HG03342 (cell line): ENCODE results near the gene HYAL1.
A peak's percentile ranks its signal among the peaks of the same experiment; 100 is the strongest.

Experiments
- ATAC-seq: cut with Tn5 transposase; IDR thresholded peaks from one replicate; pipeline ENCODE4 v1.9.1; 2021; ENCODE audit warnings: mild to moderate bottlenecking, moderate library complexity; ENCODE audit not compliant: unreplicated experiment

HYAL1 gene

DNA sequence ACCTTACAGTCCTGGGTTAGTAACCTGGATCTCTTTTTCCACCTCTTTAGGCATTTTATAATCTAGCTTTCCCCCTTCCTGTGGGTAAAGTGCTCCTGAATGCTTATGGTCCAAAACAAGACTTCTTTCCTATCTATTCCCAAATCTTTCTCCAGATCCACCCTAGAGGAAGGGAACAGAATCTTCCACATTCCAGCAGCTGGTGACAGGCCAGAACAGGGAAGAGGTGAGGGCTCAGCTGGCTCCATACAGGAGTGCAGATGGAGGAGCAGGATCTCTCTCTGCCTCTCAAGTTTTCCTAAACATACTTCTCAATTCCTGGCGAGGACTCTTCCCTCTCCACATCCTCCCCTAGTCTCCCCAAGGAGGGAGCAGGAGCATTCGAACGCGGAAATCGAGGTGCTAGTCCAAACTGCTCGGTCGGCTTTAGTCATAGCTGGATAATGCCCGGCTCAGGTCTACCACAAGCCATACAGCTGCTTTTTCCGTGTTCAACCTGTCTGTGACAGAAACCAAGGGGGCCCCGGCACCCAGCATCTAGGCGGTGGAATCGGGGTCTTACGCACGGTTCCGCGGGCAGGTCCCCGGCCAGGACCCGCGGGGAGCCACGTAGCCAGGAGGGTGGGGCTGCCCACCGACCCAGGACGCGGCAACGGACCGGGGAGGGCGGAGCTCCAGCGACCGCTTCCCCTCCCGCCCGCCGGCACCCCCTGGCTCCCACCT lies 33.2 kb upstream of the HYAL1 start:
- peak; percentile 38 for ATAC-seq

DNA sequence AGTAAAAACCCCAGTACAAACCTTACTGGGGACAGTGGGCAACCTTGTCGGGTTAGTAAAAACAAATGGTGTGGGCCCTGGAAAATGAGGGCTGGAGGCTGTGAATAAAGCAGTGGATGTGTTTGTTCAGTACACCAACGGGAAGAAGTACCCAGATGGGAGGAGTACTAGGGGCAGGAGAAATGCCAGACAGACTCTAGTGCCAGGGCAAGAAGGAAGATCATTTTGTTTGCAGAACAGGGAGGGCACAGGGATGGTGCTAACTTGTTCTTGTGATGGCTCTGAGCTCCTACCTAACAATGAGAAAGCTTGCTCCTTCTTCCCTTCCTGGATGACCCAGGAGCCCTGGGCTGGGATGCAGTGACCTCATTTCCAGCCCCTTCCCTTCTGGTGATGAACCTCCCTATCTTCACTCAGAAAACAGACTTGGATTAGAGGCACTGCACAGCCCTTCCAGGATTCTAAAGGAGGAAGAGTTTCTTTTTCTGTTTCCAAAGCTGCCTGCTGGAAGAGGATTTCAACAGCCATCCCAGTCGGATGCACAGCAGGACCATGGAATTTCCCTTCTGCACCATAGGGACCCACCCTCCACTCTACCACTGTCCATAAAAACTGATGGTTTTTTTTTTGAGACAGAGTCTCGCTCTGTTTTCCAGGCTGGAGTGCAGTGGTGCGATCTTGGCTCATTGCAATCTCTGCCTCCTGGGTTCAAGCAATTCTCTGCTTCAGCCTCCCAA lies 31.1 kb upstream of the HYAL1 start:
- no peak for ATAC-seq

DNA sequence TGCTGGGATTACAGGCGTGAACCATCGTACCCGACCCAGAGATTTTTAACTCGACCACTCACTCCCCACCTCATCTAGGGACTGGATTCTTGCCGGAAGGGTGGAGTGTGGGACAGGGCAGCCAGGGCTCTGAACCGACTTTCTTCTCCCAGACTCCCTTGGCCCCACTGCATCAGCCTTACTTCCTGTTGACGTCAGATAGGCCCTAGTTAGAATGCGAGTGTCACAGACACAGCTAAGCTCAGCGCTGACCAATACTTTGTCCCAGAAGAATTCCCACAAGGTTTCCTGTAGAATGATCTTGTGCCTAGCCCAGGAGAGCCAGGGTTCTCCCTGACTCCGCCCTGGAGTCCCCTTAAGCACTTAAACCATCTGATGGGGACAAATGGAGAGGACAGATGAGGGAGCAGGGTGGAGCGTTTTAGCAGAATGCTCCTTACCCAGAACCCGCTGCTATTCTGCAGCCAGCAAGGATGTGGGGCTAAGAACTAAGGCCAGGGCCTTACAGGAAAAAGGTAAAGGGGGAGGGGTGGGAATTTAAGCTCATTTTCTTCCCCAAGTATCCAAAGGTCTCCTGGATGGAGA lies 30.5 kb upstream of the HYAL1 start:
- ATAC-seq: no peak

DNA sequence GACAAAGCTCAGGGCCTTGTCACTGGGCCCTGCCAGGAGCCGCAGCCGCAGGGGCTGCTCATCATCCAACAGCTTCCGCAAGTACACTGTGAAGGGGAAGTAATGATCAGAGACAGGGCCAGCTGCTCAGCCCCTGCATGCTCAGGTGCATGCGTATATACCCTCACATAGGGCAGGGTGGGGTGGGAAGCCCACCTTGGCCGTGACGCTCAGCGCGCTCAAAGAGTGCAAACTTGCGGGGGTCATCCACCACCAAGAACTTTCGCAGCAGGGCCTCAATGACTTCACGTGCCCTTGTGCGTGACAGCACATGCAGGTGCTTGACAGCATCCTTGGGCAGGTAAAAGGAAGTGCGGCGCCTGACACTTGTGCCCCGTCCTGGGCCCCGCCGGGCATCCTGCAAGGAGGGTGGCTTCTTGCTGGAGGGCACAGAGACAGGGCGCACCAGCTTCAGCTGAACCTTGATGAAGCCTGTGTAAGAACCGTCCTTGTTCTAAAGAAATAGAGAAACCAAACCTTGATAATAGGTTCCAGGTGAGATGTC lies 28.1 kb upstream of the HYAL1 start:
- ATAC-seq: no peak

DNA sequence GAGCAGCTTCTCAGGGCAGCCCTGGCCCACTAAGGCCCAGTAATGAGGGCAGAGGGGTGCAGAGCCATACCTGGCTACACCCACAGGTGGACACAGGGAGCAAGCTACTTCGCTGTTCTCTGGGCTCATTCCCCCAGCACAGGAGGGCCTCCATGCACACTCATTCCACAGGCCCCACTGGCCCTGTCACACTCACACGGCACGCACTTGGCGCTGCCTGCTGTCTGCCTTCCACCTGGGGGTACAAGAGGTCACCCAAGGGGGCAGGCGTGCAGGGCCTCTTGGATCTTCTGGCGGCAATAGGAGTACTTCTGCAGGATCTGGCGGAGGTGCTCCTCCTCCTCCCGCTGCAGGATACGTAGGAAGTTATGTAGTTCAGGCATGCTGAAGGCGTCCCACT lies 27.0 kb upstream of the HYAL1 start:
- ATAC-seq: no peak

DNA sequence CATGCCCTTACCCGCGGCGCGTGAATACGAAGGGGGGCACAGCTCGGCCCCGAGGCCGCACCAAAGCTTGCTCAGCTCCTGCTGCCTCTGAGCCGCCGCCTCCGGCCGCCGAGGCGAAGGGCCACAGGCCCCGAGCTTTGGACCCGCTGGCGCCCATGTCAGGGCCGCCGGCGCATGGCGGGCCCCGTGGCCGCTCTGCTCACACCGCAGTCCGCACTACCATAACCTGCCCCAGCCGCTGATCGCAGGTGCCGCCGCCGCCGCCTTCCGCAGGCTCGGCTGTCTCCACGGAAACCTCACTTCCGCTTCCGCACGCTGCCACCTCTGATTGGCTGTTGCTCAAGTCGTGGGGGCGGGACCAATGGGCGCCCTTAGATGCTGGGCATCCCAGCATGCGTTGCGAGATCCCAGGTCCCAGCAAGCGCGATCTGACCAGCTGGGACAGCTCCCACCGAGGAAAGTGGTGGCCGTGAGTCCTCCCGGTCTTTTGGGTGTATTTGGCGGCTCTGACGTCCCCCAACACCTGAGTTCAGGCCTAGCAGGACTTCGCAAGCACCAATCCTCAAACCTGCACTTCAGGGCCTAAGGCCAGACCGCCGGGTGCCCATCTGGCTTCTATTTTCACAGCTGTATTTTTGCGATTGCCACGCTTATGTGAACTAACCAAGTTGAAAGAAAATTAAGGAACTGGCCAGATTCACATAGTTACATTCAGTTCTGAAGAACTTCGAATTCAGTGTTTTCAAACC lies 24.7 kb upstream of the HYAL1 start, which contains the start of gene TUSC2:
Gene TUSC2 (minus strand): TSS at position 281 of the 749 bp plus-strand sequence. CDS start 124 bp downstream, at position 157.
- ATAC-seq: peak; percentile 90

DNA sequence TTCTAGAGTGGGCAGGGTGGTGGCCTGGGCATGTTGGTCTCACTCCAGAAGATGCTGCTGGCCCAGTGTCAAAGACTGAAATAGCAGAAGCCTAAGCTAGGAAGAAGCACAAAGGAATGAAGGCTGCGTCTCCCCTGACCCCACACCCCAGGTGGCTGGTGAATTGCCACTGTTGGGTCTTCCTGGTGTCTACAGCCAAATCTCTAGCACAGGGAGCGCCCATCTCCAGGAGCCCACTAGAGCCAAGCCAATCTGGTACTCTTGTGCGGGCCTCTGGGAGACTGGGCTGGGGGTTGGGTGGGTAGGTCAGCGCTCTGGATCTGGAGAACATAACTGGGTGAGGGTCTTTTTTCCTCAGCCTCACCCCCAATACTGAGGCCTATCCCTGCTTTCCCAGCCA lies 23.8 kb upstream of the HYAL1 start:
- ATAC-seq: no peak

DNA sequence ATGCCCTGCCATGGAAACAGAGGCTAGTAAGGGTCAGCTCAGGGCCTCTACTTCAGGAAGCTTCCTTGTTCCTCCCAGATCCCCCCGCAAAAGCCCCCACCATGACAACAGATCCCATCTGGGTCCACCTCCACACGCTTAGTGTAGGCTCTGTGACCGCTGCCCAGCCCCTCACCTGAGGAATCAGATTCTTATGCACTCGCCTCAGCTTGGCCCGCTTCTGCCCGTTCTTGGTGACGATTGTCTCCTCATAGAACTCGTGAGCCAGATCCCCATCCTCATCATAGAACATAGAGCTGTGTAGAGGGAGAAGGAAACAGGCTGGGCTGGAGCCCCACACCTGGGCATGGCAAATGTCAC lies 22.8 kb upstream of the HYAL1 start:
- no peak for ATAC-seq

DNA sequence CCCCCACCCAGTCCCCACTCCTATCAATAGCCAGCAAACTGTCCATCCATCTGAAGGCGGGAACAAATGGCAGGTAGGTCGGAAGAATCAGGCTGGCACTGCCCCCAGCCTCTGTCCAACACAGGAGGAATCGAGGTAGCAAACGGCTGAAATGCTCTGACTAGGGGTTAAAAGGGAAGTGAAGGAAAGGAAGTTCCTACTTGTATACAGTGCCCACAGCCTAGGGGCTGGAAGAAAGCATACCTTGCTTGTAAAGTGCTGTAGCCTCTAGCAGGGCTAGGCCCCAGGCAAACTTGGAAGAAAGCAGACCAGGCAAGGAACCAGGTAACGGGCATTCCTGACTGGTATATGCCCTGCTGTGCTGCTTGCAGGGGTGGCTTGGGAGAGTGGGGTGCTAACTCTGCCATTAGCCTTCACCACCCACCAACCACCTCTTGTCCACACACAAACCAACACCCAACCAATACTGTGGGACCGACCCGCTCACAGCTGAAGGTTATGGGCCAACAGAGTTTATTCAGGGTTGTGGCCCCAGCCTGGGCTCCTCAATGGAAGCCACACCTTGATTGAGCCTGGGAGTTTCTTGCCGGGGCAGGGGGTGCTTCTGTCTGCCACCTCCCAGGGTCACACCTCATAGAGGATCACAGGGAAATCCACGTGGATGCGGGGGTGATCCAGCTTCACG lies 22.3 kb upstream of the HYAL1 start:
- no peak for ATAC-seq

DNA sequence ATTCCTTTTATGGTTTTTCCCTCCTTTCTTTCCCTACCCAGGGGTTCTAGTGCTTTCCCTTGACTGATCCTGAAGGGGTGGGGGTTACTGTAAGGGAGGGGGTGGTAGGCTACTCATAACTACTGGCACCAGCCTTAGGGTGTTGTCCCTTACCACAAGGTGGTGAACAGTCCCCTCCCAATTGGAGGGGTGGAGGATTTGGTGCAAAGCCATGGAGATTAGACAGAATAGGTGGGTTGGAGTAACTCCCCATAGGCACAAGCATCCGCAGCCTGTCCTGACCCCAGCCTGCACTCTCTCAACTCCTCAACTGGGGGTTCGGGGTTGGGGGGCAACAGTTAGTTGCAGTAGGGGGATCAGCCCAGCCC lies 21.7 kb upstream of the HYAL1 start:
- ATAC-seq: no peak

DNA sequence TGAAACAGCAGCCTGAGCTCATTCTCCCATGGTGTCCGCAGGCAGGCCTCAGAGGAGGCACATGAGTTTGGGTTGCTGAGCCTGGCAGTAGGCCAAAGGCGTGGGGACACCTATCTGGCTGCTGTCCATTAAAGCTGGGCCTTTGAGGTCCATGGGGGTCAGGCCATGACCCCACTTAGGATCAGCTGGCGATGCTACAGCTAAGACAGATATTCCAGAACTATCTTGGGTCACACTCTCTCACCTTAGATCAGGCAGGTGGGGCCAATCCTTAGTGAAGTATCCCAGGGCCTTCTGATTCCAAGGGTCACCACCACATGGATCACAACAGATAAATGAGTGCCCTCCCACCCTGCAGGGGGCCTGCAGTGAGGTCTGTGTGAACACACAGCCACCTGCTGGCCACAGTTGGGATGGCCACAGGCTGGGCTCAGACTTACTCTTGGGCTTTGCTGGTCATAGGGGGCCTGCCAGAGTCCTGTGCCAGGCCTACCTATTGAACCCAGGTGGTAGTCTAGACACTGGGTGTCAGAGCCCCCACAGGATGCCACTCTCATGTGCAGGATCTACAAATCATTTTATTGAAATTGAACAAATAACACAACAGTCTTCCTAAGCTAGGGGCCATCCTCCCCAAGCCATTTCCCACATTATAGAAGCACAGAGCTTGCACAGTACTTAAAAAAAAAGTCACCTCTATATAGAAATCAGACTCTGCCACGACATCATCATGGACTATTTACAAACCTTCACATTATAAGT lies 21.2 kb upstream of the HYAL1 start:
- no peak for ATAC-seq

DNA sequence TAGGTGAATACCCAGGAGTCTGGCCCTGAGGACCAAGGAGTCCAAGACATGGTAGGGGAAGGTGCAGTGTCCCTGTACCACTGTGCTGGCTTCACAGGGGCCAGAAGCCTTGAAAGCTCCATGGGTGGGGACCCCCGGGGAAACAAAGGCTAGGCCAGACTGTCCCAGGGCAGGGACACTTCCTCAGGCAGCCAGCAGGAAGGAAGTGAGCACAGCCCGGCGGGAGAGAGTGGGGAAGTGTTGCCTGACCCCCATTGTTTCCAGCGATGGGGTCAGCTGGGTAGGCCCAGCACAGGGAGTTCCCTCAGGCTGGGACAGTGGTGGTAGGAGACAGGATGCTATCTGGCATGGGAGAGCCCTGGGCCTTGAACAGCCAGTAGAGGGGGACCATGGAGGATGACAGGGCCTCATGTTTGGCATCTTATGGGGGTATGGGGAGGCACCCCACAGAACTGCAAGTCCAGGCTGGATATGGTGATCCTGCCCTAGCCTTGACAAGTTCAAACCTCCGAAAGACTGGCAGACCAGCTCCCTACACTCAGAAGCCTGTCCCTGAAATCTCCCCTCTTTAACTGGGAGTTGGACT lies 20.3 kb upstream of the HYAL1 start:
- ATAC-seq: no peak

DNA sequence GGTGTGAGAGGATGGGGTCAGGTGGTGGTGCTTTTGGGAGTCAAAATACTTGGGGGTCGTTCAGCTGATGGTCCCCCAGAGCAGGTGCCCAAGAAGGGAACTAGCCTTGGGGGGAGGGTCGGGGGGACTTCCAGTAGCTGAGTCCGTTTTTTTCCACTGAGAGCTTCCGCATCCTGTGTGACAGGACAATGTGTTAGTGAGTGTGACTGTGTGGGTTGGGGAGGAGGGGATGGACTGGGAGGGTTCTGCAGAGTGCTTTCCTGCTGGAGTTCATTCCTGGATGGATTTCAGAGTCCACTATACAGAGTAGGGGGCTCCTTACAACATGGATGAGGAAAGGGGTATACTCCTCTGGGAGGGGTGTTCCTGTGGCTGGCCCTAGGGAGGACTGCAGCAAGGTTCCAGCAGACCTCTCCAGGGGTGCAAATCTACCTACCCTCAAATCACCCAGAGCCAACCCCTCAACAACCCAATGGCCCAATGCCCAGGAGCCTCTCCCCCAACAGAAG lies 19.8 kb upstream of the HYAL1 start:
- ATAC-seq: no peak

DNA sequence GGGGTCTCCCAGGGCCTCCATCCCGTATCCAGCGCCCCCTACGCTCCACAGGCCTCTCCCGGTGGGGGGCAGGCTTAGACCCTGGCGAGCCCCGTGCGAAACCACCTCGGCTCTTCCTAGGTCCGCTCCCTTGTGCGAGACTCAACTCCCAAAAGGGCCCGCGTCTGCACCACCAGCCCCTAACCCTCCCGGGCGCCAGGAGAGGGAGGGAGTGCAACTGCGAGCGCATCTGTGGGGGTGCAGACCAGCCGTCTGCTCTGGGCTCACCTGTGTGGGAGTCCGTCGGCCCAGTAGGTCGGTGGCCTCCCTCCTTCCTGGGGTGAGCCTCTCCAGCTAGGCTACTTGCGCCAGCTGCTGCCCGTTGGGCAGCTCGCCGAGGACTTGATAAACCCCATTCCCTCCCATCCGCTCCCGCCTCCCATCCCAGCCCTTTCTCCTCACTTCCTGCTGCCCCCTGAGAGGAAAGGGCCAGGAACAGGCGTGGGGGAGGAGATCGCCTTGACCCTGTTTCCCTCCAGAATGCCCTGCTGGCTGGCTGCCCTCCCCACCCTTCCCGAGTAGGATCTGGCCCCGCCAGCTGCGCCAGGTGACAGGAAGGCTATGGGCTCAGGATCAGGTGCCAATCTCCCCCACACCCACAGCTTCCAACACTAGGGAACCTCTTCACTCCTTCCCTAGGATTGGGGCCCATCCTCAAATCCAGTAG lies 19.2 kb upstream of the HYAL1 start, which contains the start of gene HYAL2:
Gene HYAL2 (minus strand): TSS at position 360 of the 706 bp plus-strand sequence. CDS start 2,256 bp downstream, outside the sequence.
- no peak for ATAC-seq

DNA sequence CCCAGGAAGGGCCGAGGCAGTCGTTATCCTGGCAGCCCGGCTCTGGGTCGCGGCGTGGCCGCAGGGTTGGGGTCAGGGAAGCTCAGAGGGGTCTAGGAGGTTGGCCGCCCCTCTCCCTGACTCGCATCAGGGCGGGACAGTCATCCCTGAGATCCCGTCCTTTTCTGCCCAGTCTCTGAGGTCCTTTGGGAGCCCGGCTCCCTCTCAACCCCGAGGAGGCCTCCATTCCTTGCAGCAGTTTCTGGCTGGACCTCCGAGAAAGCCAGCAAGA lies 18.7 kb upstream of the HYAL1 start:
- no peak for ATAC-seq

DNA sequence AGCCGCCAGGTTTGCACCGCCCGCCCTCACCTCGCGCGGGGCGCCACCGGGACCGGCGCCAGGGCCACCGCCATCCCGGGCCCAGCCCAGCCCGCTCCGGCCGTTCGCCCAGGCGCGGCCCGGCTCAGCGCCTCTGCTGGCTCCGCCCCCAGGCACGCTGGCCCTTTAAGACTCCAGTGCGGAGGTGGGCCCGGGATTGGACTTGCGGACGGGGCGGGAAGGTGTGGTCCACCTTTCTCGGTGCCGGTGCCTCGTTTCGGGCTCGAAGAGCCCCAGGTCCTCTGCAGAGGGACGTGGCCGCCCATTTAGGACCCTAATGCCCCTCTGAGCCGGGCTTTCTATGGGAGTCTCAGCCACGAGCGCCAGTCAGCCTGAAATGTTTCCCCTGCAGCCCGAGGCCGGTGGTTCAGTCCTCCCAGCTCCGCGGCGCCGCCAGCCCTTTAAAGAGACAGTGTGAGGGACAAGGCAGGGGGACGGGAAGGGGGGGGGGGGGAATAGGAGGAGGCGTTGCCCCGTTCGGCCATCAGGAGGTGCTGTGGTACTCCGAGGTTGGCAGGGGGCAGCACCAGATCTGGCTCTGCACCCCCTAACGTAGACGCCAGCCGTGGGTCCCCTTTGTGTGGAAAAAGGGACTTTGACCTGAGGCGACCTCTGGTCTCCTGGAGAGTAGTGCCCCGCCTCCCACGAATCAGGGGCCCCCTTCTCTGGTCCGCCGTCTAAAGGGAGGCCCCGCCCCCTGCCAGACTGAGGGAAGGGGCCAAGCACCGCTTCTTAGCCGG lies 18.2 kb upstream of the HYAL1 start:
- ATAC-seq: peak; percentile 64

DNA sequence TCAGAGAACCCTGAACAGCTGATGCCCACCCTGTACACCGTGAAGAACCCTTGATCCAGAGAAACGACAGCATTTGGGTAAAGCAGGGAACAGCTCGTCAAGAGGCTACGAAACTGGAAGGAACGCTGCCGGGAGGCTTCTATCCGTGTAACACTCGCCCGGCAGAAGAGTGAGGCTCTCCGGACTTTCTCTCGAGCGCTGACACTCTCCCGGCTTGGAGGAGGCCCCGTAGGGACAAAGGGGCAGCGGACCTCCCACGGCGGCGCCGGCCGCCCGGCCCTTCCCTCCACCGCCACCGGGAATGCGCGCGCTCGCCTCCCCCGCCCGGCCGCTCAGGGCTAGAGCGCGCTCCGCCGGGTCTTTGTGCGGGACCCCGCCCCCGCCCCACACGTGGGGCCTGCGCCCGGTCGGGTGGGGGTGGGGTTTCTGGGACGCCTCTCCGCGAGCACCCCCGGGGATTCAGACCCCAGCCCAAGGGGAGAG lies 17.5 kb upstream of the HYAL1 start:
- peak; percentile 36 for ATAC-seq
